Mesothelial cell of epicardium (in vitro differentiated cells): ENCODE results near the gene HIGD2A. TPM values are rescaled to one million over a fixed set of nuclear protein-coding genes. Genes with fewer than 3 reads are reported as not detected.

Source experiments
- DNase-seq, 2 experiments: peaks; one replicate each; pipeline ENCODE4 v3.0.0; 2021; ENCODE audit warnings: low spot score in 2 of 2; ENCODE audit not compliant: unreplicated experiment in 2 of 2
- H3K27ac Mint-ChIP-seq: 2 replicates; pipeline ENCODE4 v1.8.0; 2021; ENCODE audit warnings: mixed read lengths
- H3K27me3 Mint-ChIP-seq: 2 replicates; pipeline ENCODE4 v1.8.0; 2021; ENCODE audit warnings: low read depth, mixed read lengths
- H3K36me3 Mint-ChIP-seq: 2 replicates; pipeline ENCODE4 v1.8.0; 2021; ENCODE audit warnings: mixed read lengths
- H3K4me1 Mint-ChIP-seq: 2 replicates; pipeline ENCODE4 v1.8.0; 2021; ENCODE audit warnings: mixed read lengths
- H3K4me3 Mint-ChIP-seq: 2 replicates; pipeline ENCODE4 v1.8.0; 2021; ENCODE audit warnings: mild to moderate bottlenecking, moderate library complexity, mixed read lengths
- H3K9me3 Mint-ChIP-seq: 2 replicates; pipeline ENCODE4 v1.8.0; 2021; ENCODE audit warnings: mixed read lengths
- CTCF ChIP-seq: fragments of 200-600 bp; sonication (generic); IDR thresholded peaks from one replicate; pipeline ENCODE4 v1.5.0; 2021; ENCODE audit warnings: antibody characterized with exemption; ENCODE audit not compliant: unreplicated experiment
- total RNA-seq: library from RNA; stranded (reverse); gene quantifications from 3 replicates; pipeline ENCODE4 v1.2.1, GENCODE V29; 2021

Gene HIGD2A
- total RNA-seq, 1 donor from 2014 or later = 82.5 TPM

- DNase-seq = no peak
- no peak overlapping the region for H3K27ac Mint-ChIP-seq
- no peaks in the 10 kb centered on the region for H3K27me3 Mint-ChIP-seq
- no peak overlapping the region for H3K4me3 Mint-ChIP-seq
- H3K36me3 Mint-ChIP-seq = peaks cover 2% of the 10 kb centered on the region
- peaks cover 20% of the 10 kb centered on the region for H3K4me1 Mint-ChIP-seq
- no peaks in the 10 kb centered on the region for H3K9me3 Mint-ChIP-seq
- TF ChIP-seq CTCF = no peak
Observed at GRCh38 chr5:176392526-176392925, 4.0 kb downstream of the HIGD2A start.

DNA sequence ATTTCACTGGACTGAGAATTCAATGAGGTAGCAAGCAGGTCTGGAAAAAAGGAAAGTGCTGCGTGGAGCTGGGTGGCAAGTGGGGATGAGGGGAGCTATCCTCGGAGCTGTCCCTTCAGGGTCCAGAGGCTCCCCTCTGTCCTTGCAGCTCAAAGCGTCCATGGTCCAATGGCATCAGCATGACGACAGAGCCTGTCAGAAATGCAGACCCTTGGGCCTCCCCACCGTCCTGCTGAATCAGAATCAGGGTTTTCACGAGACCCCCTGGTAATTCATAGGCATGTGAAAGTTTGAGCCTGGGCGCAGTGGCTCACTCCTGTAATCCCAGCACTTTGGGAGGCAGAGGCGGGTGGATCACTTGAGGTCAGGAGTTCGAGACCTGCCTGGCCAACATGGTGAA, 5.5 kb downstream of the HIGD2A start:
- Mint-ChIP-seq H3K9me3 (no peaks in the 10 kb centered on the region), H3K4me1 (peaks cover 15% of the 10 kb centered on the region), H3K27me3 (no peaks in the 10 kb centered on the region), H3K4me3 (no peak overlapping the region), H3K36me3 (peaks cover 2% of the 10 kb centered on the region), H3K27ac (no peak overlapping the region)
- DNase-seq = no peak
- no peak for TF ChIP-seq CTCF

- DNase-seq = no peak
- no peak for TF ChIP-seq CTCF
- Mint-ChIP-seq H3K27me3 (no peaks in the 10 kb centered on the region), H3K4me3 (no peak overlapping the region), H3K4me1 (peaks cover 8% of the 10 kb centered on the region), H3K9me3 (no peaks in the 10 kb centered on the region), H3K36me3 (peaks cover 2% of the 10 kb centered on the region), H3K27ac (peak overlapping the region; percentile 50)
Observed at GRCh38 chr5:176394881-176395675, 6.5 kb downstream of the HIGD2A start.

DNA sequence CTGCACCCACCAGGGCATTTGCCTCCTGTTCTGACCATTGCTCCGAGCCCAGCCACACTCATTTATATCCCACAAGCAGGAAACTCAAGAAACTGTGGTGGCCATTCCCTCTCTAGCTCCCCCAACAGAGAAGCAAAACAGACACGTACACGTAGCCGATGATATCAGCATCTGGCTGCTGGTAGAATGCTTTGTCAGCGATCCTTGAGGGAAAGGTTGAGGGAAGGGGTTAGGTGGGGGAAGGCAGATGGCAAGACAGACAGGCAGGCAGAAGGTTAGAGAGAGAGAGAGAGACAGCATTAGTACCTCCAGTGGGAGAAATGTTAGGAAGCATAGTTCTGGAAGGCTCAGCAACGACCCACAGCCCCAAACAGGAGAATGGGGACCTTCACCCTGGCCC, 7.8 kb downstream of the HIGD2A start:
- no peak overlapping the region for H3K4me3 Mint-ChIP-seq

GRCh38 chr5:176397736-176398420, 9.3 kb downstream of the HIGD2A start:
- Mint-ChIP-seq H3K27me3 (no peaks in the 10 kb centered on the region), H3K9me3 (no peaks in the 10 kb centered on the region), H3K27ac (no peak overlapping the region), H3K4me3 (no peak overlapping the region), H3K36me3 (peaks cover 3% of the 10 kb centered on the region), H3K4me1 (peaks cover 15% of the 10 kb centered on the region)
- no peak for DNase-seq
- no peak for TF ChIP-seq CTCF

More for the DNA sequence above, 7.8 kb downstream of the HIGD2A start:
- Mint-ChIP-seq H3K27me3 (no peaks in the 10 kb centered on the region), H3K9me3 (no peaks in the 10 kb centered on the region), H3K4me1 (peaks cover 12% of the 10 kb centered on the region), H3K36me3 (peaks cover 2% of the 10 kb centered on the region), H3K27ac (peak overlapping the region; percentile 91)
- TF ChIP-seq CTCF = no peak
- DNase-seq = no peak
